GM18861 (cell line): Measurements from ENCODE around the gene PAK1.

Source experiments
- ATAC-seq: cut with Tn5 transposase; IDR thresholded peaks from one replicate; pipeline ENCODE4 v1.9.1; 2021; ENCODE audit not compliant: unreplicated experiment

PAK1 gene

DNA sequence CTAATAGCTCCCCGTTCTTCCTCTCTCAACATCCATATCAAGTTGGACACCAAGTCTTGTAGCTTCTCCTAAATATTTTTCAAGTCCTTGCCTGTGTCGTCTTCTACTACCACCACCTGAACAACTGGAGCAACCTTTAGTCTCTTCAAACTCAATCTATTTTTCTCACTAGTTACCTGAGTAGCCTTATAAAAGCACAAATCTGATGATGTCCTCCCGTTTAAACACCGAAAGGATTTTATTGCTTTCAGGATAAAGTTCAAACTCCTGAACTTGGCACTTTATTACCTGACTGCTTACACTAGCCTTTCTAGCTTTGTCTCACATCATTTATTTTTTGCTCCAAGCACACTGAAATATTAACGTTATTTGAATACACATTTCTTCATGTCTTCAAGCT lies 1.3 kb upstream of the PAK1 start:
- no peak for ATAC-seq

DNA sequence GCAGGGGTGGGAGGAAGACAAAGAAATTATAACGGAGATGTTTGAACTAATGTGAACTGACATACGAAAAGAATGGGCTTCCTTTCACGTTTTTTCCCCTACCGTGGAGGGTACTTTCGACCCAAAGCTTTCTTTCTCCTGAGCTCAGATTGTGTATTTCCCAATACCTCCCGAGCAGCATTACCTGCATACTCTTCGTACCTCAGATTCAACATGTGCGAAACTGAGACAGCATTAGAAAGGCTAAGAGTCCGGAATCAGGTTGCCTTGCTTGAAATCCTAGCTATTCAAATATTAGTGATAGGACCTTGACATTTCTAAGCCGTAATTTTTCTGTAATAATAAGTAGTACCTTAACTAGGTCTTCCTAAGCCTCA lies 778 bp upstream of the PAK1 start:
- no peak for ATAC-seq

- no peak for ATAC-seq
Measured at GRCh38 chr11:77472991-77473800, 698 bp downstream of the PAK1 start.

DNA sequence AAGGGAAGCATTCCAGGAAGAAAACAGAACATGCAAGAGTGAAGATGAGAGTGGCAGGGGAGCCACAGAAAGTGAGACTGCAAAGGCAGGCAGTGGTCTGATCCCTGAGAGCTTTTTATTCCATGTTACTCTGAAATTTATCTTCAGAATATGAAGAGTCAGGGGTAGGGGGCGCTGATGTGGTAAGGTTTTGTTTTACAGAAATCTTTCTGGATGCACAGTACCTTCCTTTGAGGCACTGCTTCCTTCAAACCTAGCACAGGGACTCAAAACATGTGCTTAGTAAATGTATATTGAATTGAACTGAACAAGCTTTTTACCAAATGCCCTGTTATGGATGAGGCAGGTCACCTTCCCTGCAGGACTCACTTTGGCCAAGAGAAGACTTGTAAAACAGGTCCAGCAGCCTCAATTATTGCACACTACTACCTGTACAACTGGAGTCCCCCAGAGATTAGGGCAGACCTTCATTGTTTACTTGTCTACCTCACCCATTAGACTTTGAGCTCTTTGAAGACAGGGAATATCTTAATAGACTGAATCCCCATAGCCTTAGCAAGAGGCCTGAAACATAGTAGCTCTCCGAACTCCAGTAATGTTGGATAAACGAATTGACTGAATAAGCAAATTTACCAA lies 2.2 kb downstream of the PAK1 start:
- no peak for ATAC-seq

DNA sequence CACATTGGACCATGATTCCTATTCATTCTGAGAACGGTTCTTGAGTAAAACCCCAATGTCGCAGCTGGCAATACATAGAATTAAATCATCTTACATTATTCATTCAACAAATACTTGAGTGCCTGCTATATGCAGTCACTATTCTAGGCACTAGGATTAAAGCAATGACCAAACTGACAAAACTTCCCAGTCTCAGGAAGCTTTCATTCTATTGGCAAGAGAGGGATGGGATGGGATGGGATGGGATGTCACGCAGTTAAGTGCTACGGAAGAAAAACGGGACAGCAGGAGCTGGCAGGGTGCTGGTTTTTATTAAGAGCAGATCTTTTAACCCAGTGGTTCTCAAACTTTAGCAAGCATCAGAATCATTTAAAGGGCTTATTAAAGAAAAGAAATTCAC lies 2.9 kb downstream of the PAK1 start:
- no peak for ATAC-seq

GRCh38 chr11:77470504-77470903 lies 3.4 kb downstream of the PAK1 start:
- ATAC-seq, result peak; percentile 38

GRCh38 chr11:77468527-77468926 lies 5.4 kb downstream of the PAK1 start:
- no peak for ATAC-seq

- no peak for ATAC-seq
Measured at GRCh38 chr11:77467993-77468392, 5.9 kb downstream of the PAK1 start.

GRCh38 chr11:77467233-77467632 lies 6.7 kb downstream of the PAK1 start:
- ATAC-seq, result no peak

- ATAC-seq, result peak; percentile 27
Measured at GRCh38 chr11:77457340-77457739, 16.6 kb downstream of the PAK1 start.

DNA sequence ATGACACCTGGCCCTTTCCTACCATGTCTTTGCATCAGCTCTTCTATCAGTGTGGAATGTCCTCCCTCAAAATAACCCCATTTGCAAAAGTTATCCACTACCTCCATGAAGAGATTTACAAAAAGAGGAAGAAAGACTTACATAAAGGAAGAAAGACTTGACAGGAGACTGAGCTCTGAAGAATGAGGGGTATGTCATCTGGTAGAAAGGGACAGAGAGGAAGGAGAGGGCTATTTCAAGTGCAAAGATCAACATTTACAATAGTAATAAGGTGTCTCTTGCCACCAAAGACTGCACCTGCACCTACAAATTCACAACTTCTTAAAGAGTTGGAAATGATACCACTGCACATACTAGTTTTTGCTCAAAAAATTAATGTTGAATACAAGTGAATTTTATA lies 18.2 kb downstream of the PAK1 start:
- ATAC-seq, result no peak

- ATAC-seq, result no peak
Measured at GRCh38 chr11:77454867-77455655, 18.8 kb downstream of the PAK1 start.

DNA sequence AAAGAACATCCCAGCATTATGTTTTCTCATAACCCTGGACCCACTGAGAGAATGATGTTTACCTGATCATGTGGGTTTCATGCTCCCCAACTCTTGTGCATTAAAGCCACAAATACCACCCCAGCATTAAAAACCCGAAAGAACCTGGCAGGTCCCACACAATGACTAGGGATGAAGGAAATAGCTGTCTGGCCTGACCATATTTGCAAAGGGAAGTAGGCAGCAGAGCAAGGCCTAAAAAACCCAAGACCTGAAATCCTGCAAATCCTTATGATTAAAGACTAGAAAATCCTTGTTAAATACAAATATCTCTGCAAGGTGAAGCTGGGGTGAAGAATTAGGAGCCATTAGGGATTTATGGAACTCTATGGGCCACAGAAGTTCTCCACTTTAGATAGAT lies 23.7 kb downstream of the PAK1 start:
- ATAC-seq, result no peak

- no peak for ATAC-seq
Measured at GRCh38 chr11:77449784-77450183, 24.1 kb downstream of the PAK1 start.

DNA sequence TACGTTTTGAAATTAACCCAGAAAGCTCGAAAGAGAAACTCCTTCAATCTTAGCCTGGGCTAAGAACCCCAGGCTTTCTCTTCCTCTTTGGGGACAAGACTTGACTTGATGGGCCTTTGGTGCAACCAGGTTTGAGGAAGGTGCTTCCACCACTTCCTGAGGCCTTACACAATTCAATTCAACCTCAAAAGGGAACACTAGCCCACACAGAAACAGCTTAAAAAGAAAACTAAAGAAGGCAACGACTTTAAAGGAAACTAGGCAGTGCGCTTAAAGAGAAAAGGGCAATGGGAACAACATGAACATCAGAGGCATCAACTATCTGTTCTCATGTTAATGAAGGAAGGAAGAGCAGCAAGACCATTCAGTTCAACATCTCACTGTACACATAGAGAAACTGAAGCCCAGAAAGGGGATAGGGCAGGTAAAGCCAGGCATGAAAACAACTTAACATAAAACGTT lies 24.8 kb downstream of the PAK1 start:
- ATAC-seq, result peak; percentile 36

DNA sequence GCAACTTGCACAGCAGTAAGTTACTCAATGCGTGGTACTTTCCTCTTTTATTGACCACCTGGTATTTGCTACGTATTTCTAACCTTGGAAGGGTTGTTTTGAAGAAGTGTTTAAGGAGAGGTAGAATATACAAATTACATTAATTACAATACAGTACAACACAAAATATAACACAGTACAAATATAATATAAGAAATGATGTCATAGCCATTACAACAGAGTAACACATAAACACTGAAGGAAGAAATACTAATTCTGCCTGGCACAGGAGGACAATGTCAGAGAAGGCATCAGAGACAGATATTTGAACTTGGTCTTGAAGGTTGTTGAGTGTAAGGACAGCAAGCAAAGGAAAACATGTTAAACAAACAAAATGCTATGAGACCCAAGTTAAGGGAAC lies 25.6 kb downstream of the PAK1 start:
- ATAC-seq, result no peak

DNA sequence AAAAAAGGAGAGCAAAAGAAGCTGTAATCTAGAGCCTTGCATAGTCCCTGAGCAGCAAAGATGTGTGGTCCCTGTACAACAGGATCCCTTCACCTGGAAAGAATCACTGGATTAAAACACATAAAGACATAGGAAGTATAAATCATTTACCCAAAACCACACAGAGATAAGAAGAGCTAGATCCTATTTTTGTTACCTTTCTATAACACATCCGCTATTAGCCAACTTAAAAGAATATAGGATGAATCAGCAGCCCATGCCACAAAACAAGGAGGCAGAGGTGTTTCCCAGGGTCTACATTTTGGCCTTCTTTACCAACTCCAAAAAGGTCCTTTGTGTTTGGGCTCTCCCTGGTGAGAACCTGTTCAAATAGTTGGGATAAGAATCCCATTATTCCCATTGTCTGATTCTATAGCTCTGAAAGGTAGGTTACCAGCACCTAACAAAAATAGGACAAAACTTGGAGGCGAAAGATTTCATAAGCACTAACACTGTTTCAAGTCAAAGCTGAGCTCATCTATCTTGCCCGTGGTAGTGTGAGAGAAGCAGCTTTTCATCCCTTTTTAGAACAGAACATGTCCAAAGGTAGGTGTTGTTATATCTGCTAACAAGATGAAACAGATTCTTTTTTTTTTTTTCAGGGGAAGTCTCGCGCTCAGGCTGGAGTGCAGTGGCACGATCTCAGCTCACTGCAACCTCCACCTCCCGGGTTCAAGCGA lies 26.8 kb downstream of the PAK1 start:
- ATAC-seq, result no peak

DNA sequence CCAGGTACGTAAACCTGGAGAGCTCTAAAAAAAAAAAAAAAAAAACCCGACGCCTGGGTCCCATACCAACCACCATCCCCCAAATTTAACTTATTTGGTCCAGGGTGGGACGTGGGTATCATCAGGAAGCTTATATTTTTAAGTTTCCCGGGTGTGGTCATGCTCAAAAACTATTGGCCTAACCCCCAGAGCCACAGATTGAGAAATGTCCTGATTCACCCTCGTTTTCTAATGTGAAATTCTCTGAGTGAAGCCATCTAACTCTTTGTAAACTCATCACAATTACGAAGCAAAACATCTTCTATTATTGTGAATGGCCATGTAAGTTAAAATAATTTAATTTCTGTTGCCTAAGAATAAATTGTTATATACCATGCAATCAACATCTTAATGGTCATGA lies 29.6 kb downstream of the PAK1 start:
- ATAC-seq, result no peak

GRCh38 chr11:77442394-77443053 lies 31.4 kb downstream of the PAK1 start:
- peak; percentile 41 for ATAC-seq

DNA sequence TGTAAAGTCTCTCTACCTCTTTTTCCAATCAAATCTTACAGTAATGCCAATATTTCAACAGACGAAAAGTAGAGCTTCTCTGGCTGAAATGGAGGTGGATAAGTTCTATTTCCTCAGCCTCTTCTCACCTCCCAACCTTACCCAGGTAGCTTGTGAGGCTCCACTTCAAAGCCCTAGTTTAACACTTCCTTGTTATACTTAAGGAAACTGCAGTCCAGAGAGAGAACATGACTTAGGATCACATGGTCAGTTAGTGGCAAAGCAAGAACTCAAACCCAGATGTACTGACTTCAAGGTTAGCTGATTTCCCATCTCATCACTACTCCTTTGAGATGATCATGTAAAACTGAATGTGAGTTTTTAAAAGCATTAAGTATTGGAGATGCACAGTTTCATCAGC lies 32.5 kb downstream of the PAK1 start:
- no peak for ATAC-seq

DNA sequence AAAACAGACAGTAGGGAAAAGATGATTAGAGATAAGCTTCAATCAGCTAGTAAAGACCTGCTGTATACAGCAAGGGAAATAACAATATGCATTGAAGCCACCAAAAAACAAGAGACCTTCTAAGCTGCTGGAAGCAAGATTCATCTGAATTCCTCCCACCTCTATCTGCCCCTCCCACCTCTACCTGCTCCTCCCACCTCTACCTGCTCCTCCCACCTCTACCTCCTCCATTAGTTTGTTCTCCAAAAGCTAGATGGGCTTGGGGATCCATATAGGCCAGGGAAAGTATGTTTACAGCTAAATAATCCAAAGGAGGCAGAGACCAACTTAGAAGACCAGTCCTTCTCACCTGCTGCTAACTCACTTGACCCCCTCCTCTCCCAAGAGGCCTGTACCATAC lies 33.2 kb downstream of the PAK1 start:
- ATAC-seq, result no peak
